Colon (tissue), 2 donors: ENCODE data around the gene PDE4B.

ENCODE experiments used
- FAIRE-seq: peaks from 2 replicates; lab custom pipeline; 2012; peaks lifted over from hg19 to GRCh38; lab: Jason Lieb, UNC
- donor health status: control.
- donor health status: control.

Gene PDE4B

DNA sequence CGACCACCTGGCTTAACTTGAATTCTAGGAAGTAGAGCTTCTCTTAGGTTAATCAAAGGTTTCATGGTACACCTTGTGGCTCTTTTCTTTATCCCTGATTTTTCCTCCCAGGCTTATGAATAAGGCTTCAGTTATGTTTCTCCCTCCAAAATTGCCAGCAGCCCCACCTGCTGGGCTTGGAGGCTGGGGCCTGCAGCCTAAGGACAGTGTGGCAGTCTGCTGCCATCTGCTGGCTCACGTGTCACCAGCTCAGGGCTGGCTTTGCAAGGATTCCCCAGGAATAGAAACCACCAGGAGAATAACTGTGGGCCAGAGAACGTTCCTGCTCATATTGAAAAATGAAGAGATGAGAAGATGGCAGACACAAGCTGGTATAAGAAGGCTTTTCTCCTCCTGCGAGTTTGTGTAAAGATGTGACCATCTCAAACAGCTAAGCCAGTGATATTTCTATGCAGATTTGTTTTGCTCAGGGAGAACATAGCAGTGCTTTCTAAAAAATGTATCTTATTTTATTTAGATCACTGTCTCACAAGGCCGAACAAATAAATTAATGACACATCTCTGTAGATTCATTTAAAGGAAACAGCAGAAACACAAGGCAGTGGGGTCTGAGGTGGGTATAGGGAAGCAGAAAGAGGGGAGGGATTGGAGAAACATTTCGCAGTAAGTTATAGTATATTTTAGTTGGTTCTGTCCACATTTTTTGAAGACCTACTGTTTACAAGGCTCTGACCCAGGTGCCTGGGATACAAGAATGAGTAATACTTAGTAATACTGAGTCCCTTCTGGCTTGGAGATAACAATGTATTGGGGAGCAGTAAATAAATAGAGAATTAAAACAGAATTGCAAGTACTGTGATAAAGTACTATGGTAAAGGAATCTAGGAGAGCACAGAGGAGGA is 450.2 kb downstream of the PDE4B start:
- no peak for FAIRE-seq

DNA sequence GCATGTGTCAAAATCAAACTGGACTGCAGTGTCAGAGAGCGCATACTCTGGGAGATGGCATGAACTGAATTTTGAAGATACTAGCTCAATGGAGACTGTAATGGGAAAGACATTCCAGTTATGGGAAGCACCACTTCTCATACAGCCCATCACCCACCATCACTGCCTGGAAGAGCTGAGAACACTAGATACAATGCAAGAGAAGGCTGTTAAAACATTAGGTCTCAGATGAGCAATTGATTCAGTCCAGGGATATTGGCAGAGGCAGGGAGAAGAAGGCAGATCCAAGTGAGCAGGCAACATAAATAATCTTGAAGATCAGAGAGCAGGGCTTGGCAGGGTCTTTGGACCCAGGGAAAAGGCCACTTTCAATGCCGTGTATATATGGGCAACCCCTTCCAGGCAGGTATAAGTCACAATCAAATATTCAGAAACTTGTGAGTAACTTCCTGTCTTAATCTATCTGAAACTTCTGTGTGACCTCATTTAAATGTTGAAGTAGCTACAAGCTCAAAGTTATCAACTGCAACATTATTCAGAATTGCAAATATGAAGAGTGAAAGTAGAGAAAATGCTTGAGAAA is 450.9 kb downstream of the PDE4B start:
- no peak for FAIRE-seq

DNA sequence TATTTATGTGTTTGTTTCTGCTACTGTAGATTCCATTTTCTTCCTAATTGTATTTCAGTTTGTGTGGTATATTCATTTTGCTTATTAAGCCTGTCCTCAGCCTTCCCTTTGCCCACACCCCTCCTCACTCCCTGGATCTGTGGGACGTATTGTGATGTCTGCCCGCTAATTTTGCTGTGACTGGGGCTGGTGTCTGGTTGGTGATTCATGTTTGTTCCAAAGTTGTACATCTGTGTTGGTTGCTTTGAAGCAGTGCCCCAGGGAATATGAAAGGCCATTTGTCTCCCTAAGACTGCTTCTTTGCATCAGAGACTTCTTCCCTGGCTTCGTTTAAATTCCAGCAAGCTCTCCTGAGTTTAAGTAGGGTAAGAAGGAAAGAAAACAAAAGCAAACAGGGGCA is 451.7 kb downstream of the PDE4B start:
- FAIRE-seq, result no peak

DNA sequence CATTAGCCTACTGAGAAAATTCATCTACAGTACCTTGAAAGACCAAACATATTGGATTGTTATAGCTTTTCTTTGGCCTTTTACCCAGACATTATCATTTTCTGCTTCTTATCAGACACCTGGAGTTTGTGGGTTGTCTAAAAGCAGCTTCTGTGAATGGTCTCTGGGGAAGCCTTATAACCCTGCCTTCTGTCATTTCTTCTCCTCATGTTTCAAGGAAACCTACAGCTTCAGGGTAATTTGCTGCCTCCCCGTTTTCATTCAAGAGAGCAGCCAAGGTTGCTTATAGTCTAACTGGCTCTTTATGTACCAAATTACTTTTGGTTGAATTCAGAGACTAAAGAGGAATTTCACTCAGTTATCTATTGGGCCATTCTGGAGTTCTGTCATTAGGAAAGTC is 453.0 kb downstream of the PDE4B start:
- no peak for FAIRE-seq

DNA sequence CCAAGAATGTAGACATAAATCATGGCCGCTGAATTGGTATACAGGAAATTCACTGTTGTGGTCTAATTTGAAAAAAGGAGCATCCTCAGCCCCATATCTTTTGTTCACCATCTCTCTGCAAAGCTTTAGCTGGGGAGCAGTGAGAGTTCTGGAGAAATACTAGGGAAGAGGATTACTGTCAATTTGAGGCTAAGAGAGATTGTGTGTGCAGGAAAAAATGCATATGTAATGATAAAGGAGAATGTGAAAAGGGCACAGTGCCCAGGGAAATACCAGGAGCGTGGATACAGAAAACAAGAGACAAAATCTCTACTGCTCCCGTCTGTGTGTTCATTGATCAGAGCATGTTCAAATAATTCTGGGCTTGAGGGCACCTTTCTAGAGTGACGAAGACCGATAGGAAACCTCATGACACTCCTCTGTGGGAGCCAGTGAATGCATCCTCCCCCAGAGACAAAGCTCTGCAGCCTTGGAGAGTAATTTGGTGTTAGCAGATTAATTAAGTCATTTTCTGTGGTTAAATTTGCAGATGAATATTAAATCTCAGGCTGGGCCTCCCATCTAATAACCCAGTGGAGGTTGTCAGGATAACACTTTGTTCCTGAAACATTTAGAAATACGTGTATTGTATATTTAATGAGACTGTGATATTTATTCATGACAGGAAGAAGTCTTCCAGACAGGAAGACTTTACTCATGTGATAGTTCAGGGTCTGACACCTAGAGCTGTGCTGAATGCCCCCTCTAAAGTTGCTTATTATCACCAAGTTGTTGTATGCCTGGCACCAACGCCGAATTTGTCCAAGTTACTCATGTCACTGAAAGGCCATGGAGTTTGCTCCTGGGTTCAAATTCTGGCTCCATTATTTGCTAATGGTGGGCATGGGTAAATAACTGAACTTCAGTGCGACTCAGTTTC is 453.9 kb downstream of the PDE4B start:
- no peak for FAIRE-seq

DNA sequence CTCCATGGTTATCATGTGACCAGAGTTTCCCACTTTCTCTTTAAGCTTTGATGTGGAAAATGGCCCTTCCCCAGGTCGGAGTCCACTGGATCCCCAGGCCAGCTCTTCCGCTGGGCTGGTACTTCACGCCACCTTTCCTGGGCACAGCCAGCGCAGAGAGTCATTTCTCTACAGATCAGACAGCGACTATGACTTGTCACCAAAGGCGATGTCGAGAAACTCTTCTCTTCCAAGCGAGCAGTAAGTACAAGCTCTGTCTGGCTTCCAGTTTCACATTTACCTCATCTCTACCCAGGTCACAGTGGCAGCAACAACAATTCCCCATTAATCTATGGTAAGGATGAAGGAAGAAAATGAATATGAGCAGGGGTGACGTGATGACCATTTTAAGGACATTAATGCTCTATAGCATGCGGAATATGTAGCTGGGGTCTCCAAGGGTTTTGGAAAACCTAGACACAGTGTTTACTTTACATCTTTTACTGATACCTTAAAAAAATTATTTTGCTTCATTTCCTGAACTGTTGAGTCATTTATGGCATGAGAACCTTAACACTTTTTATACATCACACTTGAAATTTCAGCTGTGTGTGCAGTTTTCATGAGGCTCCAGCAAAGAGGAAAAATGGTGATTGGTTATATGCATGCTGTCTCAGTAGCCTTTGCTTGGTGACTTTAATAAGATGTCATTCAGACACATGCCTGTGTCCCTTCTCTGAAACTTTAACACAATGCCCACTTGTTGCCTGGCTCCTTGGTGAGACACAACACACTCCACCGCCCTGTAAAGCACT is 454.9 kb downstream of the PDE4B start:
- FAIRE-seq, result no peak

DNA sequence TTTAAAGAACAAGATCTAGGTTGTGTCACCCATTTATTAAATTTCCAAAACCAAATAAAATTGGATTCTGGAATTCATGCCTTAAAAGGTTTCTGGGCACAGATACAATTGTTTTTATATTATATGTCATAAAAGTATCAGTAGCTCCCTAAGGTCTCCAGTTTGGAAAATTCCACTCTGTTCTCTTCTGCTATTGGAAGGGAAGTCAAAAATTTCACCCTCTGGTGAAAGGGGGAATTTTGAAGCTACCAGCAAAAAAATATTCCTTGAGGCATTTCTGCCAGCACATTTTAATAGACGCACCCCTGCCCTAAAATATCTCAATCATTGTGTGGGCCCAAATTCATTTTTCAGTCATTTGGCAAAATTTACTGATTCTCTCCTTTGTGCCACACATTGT is 455.6 kb downstream of the PDE4B start:
- FAIRE-seq, result no peak

DNA sequence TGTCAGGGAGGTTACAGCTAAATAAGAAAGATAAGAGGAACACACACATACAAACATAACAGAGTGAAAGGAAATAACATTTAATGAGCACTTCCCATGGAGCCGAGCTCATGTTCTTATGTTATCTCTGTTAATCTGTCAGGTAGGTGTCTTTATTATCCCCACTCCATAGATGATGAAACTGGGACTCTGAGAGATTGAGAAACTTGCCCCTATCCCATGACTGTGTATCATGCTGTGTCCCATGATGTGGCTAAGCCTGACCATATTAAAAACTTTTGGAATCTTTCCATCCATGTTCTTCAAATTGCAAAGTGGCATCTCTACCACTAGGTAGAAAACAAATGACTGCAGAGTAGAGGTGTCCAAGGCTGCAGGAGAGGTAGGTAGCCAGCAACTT is 456.1 kb downstream of the PDE4B start:
- no peak for FAIRE-seq

DNA sequence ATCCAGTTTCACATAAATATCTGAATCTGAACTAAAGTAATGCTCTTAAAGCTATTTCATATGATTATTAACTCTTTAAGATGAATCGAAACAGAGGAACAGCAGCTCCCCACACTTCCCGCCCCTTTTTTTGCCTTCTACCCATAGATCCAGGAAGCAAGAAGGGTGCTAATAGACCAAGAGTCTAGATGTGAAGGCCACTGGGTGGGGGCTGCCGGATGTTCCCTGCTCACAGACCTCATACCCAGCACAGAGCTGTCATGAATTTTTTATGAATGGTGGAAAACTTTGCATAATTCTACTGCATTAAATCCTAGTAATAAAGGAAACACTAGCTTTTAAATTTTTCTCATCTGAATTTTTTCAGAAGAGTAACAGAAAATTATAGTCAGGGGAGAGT is 457.4 kb downstream of the PDE4B start:
- no peak for FAIRE-seq

DNA sequence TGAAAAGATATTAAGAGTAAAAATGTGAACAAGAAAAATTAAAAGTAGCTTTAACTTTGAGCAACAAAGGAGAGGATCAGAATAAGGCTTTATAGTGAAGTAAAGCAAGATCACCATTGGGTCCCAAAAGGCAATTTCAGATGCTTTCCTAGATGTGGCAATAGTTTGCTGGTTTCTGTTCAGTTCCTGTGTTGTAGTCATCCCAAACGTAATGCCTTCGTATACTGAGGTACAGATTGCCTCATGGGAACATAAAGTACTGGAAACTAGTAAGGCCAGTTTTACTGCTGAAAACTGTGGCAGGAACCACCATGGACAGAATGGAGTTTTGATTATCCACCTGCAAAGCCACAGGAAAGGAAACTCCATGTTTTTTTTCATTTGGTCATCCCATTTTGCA is 457.8 kb downstream of the PDE4B start:
- FAIRE-seq, result no peak

DNA sequence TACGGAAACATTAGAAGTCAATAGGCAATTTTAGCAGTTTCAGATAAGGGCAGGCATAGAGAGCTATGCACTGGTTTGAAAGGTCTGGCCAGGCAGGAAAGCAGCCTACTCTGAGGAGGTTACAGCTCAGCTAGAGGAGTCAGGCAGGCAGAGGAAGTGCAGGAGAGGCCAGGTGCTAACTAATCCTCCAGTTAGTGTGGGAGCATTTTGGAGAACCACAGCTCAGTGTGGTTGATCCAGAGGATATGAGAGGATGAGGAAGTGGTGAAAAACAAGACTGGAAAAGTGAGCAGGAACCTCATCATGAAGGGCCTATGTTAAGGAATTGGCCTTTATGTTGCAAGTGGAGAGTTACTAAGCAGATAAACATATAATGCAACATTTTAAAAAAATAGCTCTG is 458.9 kb downstream of the PDE4B start:
- FAIRE-seq, result no peak

DNA sequence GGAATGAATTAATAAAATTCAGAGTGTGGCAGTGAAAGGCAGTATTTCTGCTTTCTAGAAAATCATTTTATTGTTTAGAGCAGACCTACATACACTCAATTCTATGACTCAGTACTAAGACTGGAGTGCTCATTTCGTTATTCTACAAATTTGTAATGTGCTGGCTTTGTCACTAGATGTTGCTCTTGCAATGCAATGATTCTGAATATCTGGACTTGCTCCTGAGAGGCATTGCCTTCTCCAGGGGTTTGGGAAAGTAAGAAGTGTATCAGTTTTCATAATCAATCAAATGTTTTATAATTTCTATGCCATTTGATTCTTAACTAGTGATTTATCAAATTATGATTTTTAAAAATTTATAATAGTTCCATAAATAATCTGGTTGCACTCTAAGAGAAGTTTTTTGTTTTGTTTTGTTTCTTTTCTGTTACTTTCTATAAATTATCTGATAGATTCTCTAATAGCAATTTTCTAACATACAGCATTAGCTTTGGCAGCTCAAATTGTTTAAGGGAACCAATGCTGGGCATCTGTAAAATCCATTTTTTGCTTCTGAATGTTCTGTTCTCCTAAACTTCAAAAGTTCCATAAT is 460.7 kb downstream of the PDE4B start:
- peak; percentile 80 for FAIRE-seq

DNA sequence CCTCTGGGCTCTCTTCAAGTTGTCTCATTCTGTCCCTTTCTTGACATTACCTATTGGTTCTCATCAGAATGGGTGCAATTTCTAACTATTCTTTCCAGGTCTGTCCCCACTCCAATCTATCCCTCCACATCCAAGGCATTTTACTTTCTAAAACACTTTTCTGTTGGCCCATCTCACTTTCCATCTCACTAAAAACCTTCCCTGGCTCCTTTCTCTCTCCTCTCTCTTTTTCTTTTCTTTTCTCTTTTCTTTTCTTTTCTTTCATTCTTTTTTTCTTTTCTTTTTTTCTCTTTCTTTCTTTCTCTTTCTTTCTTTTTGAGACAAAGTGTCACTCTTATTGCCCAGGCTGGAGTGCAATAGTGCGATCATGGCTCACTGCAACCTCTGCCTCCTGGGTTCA is 462.1 kb downstream of the PDE4B start:
- no peak for FAIRE-seq

DNA sequence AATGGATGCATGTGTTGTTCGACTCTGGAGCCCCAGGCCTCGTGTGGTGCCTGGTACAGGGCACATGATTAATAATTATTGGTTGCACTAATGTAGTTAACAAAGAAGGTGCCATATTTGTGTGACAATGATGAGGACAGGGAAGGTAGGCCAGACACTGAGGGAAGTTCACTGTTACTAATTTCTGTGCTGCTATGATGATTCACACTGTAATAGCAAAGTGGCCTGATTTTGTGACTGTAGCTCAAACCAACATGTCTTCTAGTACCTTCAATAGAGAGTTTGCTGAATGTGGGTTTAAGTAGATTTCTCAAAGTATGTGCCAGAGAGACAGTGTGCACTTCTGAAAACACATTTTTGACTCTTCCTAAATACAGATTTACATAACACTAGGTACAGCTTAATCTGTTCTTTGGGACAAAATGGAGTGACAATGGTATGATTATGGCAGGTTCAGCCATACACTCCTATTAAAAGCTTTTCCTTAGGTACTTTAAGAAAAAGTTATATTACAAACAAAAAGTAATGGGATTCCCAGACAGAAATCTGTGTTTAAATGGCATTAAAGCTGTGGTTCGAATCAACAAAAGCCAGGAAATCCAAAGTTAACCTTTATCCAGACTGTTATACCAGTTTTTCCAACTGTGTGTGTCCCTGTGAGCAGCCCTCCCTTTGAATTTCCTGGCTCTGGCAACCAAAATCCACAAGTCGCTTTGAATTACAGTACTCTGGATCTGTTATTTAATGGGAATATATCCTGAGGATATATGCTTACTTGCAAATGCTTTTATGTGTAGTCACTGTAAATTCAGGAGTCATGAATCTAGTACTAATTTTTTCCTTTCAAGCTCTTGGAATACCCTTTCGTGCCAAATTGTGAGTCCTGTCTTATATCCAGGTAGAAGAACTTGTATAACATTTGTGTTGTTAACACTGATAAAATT is 464.2 kb downstream of the PDE4B start:
- no peak for FAIRE-seq

DNA sequence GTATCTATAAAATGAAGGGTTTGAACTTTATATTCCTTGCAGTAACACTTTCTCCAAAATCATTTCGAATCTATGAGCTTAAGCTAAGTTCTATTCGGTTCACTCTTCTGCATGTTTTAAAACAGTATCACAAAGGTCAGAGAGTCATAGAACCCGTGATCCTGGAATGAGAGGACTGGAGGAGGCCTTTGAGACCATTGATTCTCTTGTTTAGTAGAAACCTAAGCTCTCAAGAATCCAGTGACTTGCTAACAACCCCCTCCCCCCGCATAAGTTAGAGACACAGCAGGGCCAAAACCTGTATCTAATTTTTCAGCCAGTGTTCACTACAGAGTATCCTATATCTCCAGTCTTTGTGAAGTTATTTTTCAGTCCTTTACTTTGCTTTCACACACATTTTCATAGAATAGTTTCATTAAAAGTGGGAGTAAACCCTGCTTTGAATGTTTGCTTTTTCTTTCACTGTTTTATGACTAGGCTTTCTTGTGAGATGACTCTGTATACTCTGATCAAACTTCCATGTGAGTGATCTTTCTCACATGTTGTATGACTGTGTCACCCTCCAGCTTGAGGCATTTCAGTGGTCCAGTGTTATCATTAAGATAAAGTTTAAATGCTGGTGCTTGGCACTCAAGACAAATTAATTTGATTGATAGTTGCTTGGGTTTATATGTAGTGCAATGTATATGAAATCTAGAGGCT is 465.9 kb downstream of the PDE4B start:
- no peak for FAIRE-seq

DNA sequence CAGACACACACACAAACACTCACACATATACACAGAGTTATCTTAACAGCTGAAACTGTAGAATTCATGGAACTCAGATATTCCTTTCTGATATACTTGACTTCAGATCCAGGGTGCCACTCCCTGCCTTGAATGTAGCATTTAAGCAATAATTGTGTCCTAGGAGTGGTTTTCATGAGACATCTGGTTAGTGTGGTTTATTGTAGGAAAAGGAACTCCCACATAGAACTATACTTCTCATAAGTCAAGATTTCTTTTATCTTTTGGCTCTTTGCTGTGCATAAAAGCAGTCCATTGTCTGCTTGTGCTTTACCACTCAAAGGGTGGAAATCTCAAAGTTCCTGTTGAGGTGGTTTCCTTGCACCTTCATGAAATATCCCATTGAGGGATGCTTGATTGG is 468.7 kb downstream of the PDE4B start:
- no peak for FAIRE-seq

DNA sequence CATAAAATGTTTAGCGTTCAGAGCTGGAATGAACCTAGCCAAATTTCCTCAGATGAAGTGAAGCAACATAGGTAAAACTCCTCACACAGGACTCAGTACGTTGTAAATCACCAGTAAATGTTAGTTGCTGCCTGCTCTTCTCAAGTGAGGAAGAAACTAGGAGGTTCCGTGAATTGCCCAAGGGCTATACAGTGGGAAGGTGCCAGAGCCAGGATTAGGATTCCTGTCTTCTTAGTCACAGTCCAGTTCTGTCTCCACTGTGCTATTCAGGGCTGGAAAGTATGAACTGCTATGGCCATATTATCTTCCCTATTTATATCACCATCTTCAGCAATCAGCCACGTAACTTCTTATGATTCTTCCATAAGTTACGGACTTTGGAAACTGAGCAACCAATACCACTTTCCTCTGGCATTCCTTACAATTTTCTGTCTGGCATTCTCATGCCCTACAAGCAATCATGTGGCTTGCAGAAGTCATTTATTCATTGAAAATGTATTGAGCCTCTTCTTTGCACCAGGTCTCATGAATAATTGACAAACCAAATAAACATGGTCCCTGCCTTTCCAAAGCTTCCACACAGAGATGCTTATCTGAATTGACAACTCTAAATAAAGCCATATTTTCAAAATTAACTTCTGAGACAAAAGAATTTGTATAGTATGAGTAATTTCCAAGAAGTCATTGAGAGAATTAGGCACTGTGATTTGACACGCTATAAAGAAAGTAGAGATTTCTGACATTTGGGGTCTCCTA is 469.7 kb downstream of the PDE4B start:
- no peak for FAIRE-seq

DNA sequence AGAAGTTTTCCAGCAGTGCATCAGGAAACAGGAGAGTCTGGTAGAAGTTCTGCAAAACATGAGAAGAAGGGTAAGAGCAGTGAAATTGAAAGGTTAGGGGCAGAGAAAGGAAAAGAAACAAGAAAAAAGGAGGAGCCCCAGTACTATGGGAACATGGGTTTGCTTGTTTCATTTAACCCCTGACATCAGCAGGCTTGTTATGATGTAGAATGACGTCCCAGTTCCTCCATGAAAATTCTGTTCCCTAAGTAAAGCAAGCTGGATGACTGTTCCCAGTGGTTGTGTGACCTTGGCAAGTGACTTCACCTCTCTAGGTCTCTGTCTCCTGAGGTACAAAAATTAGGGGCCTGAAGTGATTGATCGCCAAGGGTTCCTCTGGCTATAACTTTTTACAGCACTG is 472.6 kb downstream of the PDE4B start:
- no peak for FAIRE-seq

DNA sequence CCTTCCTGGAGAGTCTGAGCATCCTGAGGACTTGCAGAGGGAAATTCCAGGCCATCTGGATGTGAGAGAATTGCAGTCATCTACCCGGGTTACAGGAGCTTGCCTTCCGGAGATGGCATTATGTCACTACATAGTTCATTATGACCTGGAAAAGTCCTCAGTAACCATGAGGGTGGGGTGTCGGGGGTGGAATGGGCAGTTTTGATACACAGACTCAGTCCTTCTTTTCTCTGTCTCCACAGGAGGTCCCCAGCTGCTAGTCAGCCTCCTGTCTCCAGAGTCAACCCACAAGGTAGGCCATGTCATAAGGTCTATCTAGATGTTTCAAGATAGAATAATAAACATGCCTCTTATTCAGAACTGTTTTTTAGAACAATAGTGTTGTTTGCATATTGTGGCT is 473.1 kb downstream of the PDE4B start:
- FAIRE-seq, result no peak
